ENCODE measurements around the gene PHYKPL.

- TF ChIP-seq, protein P1, sequence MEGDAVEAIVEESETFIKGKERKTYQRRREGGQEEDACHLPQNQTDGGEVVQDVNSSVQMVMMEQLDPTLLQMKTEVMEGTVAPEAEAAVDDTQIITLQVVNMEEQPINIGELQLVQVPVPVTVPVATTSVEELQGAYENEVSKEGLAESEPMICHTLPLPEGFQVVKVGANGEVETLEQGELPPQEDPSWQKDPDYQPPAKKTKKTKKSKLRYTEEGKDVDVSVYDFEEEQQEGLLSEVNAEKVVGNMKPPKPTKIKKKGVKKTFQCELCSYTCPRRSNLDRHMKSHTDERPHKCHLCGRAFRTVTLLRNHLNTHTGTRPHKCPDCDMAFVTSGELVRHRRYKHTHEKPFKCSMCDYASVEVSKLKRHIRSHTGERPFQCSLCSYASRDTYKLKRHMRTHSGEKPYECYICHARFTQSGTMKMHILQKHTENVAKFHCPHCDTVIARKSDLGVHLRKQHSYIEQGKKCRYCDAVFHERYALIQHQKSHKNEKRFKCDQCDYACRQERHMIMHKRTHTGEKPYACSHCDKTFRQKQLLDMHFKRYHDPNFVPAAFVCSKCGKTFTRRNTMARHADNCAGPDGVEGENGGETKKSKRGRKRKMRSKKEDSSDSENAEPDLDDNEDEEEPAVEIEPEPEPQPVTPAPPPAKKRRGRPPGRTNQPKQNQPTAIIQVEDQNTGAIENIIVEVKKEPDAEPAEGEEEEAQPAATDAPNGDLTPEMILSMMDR (IDR thresholded peaks at IDR 0.05; ENCODE audit: insufficient read depth, low read length, poor library complexity, severe bottlenecking): no peak
- TF ChIP-seq EZH2phosphoT487 (conservative IDR thresholded peaks at IDR 0.05; ENCODE audit: low read length): no peak
These were observed 31.4 kb upstream of the PHYKPL start for GRCh38 chr5:178264044-178264443.
